CD14-positive monocyte (primary cell): Measurements from ENCODE around the gene HHIPL1. TPM values are rescaled to one million over a fixed set of nuclear protein-coding genes. Genes with fewer than 3 reads are reported as not detected.
"Not testable (repeated sequence)": the region's sequence is repeated elsewhere in the genome, so short reads cannot be mapped to it uniquely, and the experiment has no call there.

Source experiments
- DNase-seq, 3 donors: peaks; one replicate each; pipeline ENCODE4 v3.0.0-alpha.2; 2011 to 2022
- H2AFZ ChIP-seq: 2 replicates; pipeline ENCODE4 v1.6.0; 2012; ENCODE audit warnings: mild to moderate bottlenecking, low read depth, low read length, inconsistent platforms; ENCODE audit not compliant: insufficient read depth, poor library complexity, severe bottlenecking
- H3K27ac ChIP-seq, 2 donors: 1 replicate in 1 of 2; 2 replicates in 1 of 2; pipeline ENCODE4 v1.5.1; 2012 to 2013; ENCODE audit warnings: low read length in 2 of 2, control low read depth in 1 of 2, inconsistent platforms in 1 of 2, low read depth in 1 of 2, mild to moderate bottlenecking in 1 of 2
- H3K27me3 ChIP-seq, 2 donors: one replicate each; pipeline versions ENCODE4 v1.6.0 to v1.6.1; 2011 to 2013; ENCODE audit warnings: low read length in 2 of 2; ENCODE audit not compliant: control insufficient read depth in 2 of 2, insufficient read depth in 2 of 2
- H3K36me3 ChIP-seq, 2 donors: replicated peaks in 1 of 2; 1 replicate in 1 of 2; 2 replicates in 1 of 2; pipeline versions ENCODE4 v1.5.1 to v1.6.1; 2012 to 2013; ENCODE audit warnings: low read length in 2 of 2, control low read depth in 1 of 2, inconsistent platforms in 1 of 2, mild to moderate bottlenecking in 1 of 2; ENCODE audit not compliant: insufficient read depth in 2 of 2, control insufficient read depth in 1 of 2
- H3K4me1 ChIP-seq, 2 donors: 1 replicate in 1 of 2; 2 replicates in 1 of 2; pipeline versions ENCODE4 v1.5.1 to v1.6.1; 2012 to 2013; ENCODE audit warnings: low read length in 2 of 2, control low read depth in 1 of 2, inconsistent platforms in 1 of 2, mild to moderate bottlenecking in 1 of 2, moderate library complexity in 1 of 2; ENCODE audit not compliant: insufficient read depth in 2 of 2, control insufficient read depth in 1 of 2
- H3K4me2 ChIP-seq: replicated peaks from 2 replicates; pipeline ENCODE3; 2012; ENCODE audit warnings: low read length, moderate library complexity, mild to moderate bottlenecking; ENCODE audit not compliant: poor library complexity, severe bottlenecking; ENCODE audit errors: extremely low read depth
- H3K4me3 ChIP-seq, 3 experiments: fragments of 200-600 bp in 1 of 3; sonication (generic) in 1 of 3; replicated peaks in 1 of 3; 1 replicate in 2 of 3; 2 replicates in 1 of 3; pipeline ENCODE4 v1.5.1; 2011 to 2013; ENCODE audit warnings: low read length in 3 of 3, mild to moderate bottlenecking in 3 of 3, control low read depth in 2 of 3, low read depth in 2 of 3, inconsistent platforms in 1 of 3, moderate library complexity in 1 of 3
- H3K79me2 ChIP-seq: 2 replicates; pipeline ENCODE4 v1.6.0; 2012; ENCODE audit warnings: mild to moderate bottlenecking, control low read depth, inconsistent platforms, low read length, moderate library complexity; ENCODE audit not compliant: insufficient read depth
- H3K9ac ChIP-seq: 2 replicates; pipeline ENCODE4 v1.6.0; 2017; ENCODE audit warnings: low read length, mild to moderate bottlenecking; ENCODE audit not compliant: insufficient read depth, poor library complexity, severe bottlenecking
- H3K9me3 ChIP-seq, 2 donors: replicated peaks in 1 of 2; 1 replicate in 1 of 2; 2 replicates in 1 of 2; pipeline versions ENCODE4 v1.5.1 to v1.6.1; 2012 to 2013; ENCODE audit warnings: low read length in 2 of 2, control low read depth in 1 of 2; ENCODE audit not compliant: control insufficient read depth in 1 of 2, insufficient read depth in 1 of 2
- H4K20me1 ChIP-seq: 2 replicates; pipeline ENCODE4 v1.6.0; 2012; ENCODE audit warnings: mild to moderate bottlenecking, low read length, control low read depth, moderate library complexity; ENCODE audit not compliant: insufficient read depth
- H3K27ac Mint-ChIP-seq, 7 donors: one replicate each; pipeline ENCODE4 v1.8.0; 2020; ENCODE audit warnings: mild to moderate bottlenecking in 7 of 7, mixed read lengths in 7 of 7, moderate library complexity in 6 of 7, inconsistent platforms in 2 of 7
- H3K27me3 Mint-ChIP-seq, 3 donors: one replicate each; pipeline ENCODE4 v1.8.0; 2021 to 2022; ENCODE audit warnings: low read depth in 3 of 3, mild to moderate bottlenecking in 3 of 3, mixed read lengths in 3 of 3, moderate library complexity in 3 of 3, inconsistent platforms in 1 of 3
- H3K36me3 Mint-ChIP-seq, 2 donors: one replicate each; pipeline ENCODE4 v1.8.0; 2020; ENCODE audit warnings: mixed read lengths in 2 of 2, inconsistent platforms in 1 of 2, mild to moderate bottlenecking in 1 of 2
- H3K4me1 Mint-ChIP-seq: one replicate; pipeline ENCODE4 v1.8.0; 2020; ENCODE audit warnings: mild to moderate bottlenecking, mixed read lengths
- H3K4me3 Mint-ChIP-seq, 2 donors: one replicate each; pipeline ENCODE4 v1.8.0; 2020; ENCODE audit warnings: mild to moderate bottlenecking in 2 of 2, mixed read lengths in 2 of 2, moderate library complexity in 1 of 2
- H3K9me3 Mint-ChIP-seq, 7 donors: one replicate each; pipeline ENCODE4 v1.8.0; 2020 to 2022; ENCODE audit warnings: mixed read lengths in 7 of 7, mild to moderate bottlenecking in 6 of 7, moderate library complexity in 6 of 7, inconsistent platforms in 2 of 7
- CTCF ChIP-seq: fragments of 200-600 bp; IDR thresholded peaks from one replicate; pipeline ENCODE4 v1.8.0; 2022; ENCODE audit warnings: antibody characterized with exemption, mild to moderate bottlenecking
- WGBS: methylation state at CpG from one replicate; pipeline ENCODE4 v1.1.5; 2013; ENCODE audit warnings: missing lambda C conversion rate; ENCODE audit not compliant: insufficient coverage; 5-methylcytosine and 5-hydroxymethylcytosine counted together
- intact Hi-C, 2 donors: fragments of 100-400 bp; cut with micrococcal nuclease; formaldehyde crosslinking; loops; one replicate each; pipeline versions ENCODE4 v1.15.0 to v1.15.1; 2023
- polyA plus RNA-seq, 3 donors: library from polyadenylated mRNA; depleted of rRNA in 1 of 3; unstranded in 2 of 3; stranded (reverse) in 1 of 3; fragments of 300-500 nt in 2 of 3; fragments of >200 nt in 1 of 3; fragmentation: Illumina TruSeq in 2 of 3; gene quantifications; 1 replicate in 2 of 3; 2 replicates in 1 of 3; pipeline ENCODE4 v1.2.3, GENCODE V29; 2012 to 2021

The HHIPL1 gene
- polyA plus RNA-seq, 3 donors: 0.09 TPM; not detected in 2

GRCh38 chr14:99660794-99661193 lies 15.9 kb downstream of the HHIPL1 start:
- peak overlapping the region in 1 of 2 donors; percentile 75 for H3K4me3 Mint-ChIP-seq
- Histone ChIP-seq H3K4me3 (no peak overlapping the region), H3K9me3 (no peaks in the 10 kb centered on the region), H3K27ac (no peak overlapping the region), H3K27me3 (peaks cover 26 to 44% of the 10 kb centered on the region in 2 donors), H3K9ac (no peak overlapping the region), H3K4me2 (no peak overlapping the region), H3K36me3 (no peaks in the 10 kb centered on the region), H3K79me2 (no peaks in the 10 kb centered on the region), H4K20me1 (no peaks in the 10 kb centered on the region), H2AFZ (no peak overlapping the region), H3K4me1 (no peaks in the 10 kb centered on the region)
- no peak for TF ChIP-seq CTCF
- H3K4me1 Mint-ChIP-seq: no peaks in the 10 kb centered on the region
- peaks cover 47 to 72% (median 50%) of the 10 kb centered on the region in 3 donors for H3K27me3 Mint-ChIP-seq
- WGBS: 61% methylated on average over 2 of the region's 4 CpGs
- intact Hi-C loops: no loop called here
- H3K36me3 Mint-ChIP-seq: no peaks in the 10 kb centered on the region
- no peak for DNase-seq
- H3K27ac Mint-ChIP-seq: no peak overlapping the region
- H3K9me3 Mint-ChIP-seq: peaks cover 0 to 3% (median 0%) of the 10 kb centered on the region in 7 donors

- H3K9ac ChIP-seq, H3K27ac Mint-ChIP-seq, H3K4me1 ChIP-seq, DNase-seq, H3K36me3 Mint-ChIP-seq, intact Hi-C loops, H3K79me2 ChIP-seq, H3K4me2 ChIP-seq, H3K9me3 Mint-ChIP-seq, H4K20me1 ChIP-seq, H3K9me3 ChIP-seq, H3K4me1 Mint-ChIP-seq, H2AFZ ChIP-seq, H3K4me3 ChIP-seq, H3K27ac ChIP-seq, H3K36me3 ChIP-seq: not testable (repeated sequence)
- Mint-ChIP-seq H3K27me3 (peaks cover 46 to 72% (median 50%) of the 10 kb centered on the region in 3 donors), H3K4me3 (peak overlapping the region in 1 of 2 donors; percentile 33)
- H3K27me3 ChIP-seq: peaks cover 26 to 44% of the 10 kb centered on the region in 2 donors
These were observed 16.3 kb downstream of the HHIPL1 start for GRCh38 chr14:99661206-99661605.
